Stimulated activated CD4-positive, alpha-beta T cell treated with anti-CD3 and anti-CD28 coated beads, TNF-alpha, amount 100 ng/mL, for 48 hours (primary cell): ENCODE results near the gene MGAT4C.
"Not testable (repeated sequence)": the region's sequence is repeated elsewhere in the genome, so short reads cannot be mapped to it uniquely, and the experiment has no call there.

Source experiments
- DNase-seq, 3 donors: peaks; one replicate each; pipeline ENCODE4 v3.0.0-alpha.2; 2020; ENCODE audit warnings: low read depth in 3 of 3

The MGAT4C gene

GRCh38 chr12:86256163-86256562 is at the start of gene MGAT4C:
Gene MGAT4C (minus strand): TSS chr12:86256391.
- no peak for DNase-seq

GRCh38 chr12:86296396-86296795 is 40.2 kb upstream of the MGAT4C start:
- not testable (repeated sequence) for DNase-seq

- DNase-seq, result no peak
Measured at GRCh38 chr12:86293682-86294240, 37.6 kb upstream of the MGAT4C start.

GRCh38 chr12:86292480-86292879 is 36.3 kb upstream of the MGAT4C start:
- no peak for DNase-seq

- no peak for DNase-seq
Measured at GRCh38 chr12:86290615-86291014, 34.4 kb upstream of the MGAT4C start.

GRCh38 chr12:86286119-86286518 is 29.9 kb upstream of the MGAT4C start:
- no peak for DNase-seq

- no peak for DNase-seq
Measured at GRCh38 chr12:86283620-86284019, 27.4 kb upstream of the MGAT4C start.

GRCh38 chr12:86275356-86275755 is 19.2 kb upstream of the MGAT4C start:
- no peak for DNase-seq

GRCh38 chr12:86265329-86265695 is 9.1 kb upstream of the MGAT4C start:
- no peak for DNase-seq

- no peak for DNase-seq
Measured at GRCh38 chr12:86264451-86265328, 8.5 kb upstream of the MGAT4C start.

- DNase-seq, result no peak
Measured at GRCh38 chr12:86261578-86261977, 5.4 kb upstream of the MGAT4C start.

GRCh38 chr12:86261142-86261541 is 5.0 kb upstream of the MGAT4C start:
- DNase-seq, result no peak

GRCh38 chr12:86260183-86260582 is 4.0 kb upstream of the MGAT4C start:
- DNase-seq, result no peak

GRCh38 chr12:86257134-86257533 is 943 bp upstream of the MGAT4C start:
- no peak for DNase-seq

GRCh38 chr12:86254399-86255107 is 1.6 kb downstream of the MGAT4C start:
- no peak for DNase-seq

GRCh38 chr12:86249851-86250250 is 6.3 kb downstream of the MGAT4C start:
- no peak for DNase-seq

- DNase-seq, result no peak
Measured at GRCh38 chr12:86249276-86249675, 6.9 kb downstream of the MGAT4C start.

- no peak for DNase-seq
Measured at GRCh38 chr12:86247871-86248270, 8.3 kb downstream of the MGAT4C start.

GRCh38 chr12:86241600-86241999 is 14.6 kb downstream of the MGAT4C start:
- DNase-seq, result no peak

GRCh38 chr12:86234316-86234855 is 21.8 kb downstream of the MGAT4C start:
- DNase-seq, result no peak

- no peak for DNase-seq
Measured at GRCh38 chr12:86233126-86233525, 23.1 kb downstream of the MGAT4C start.

GRCh38 chr12:86230516-86231146 is 25.6 kb downstream of the MGAT4C start:
- DNase-seq, result no peak
